HEK293T (cell line): Measurements from ENCODE around the gene ZBTB8B.

ENCODE experiments used
- ARNT ChIP-seq: fragments of 450-650 bp; IDR thresholded peaks from 2 replicates; pipeline ENCODE4 v1.6.1; 2017; ENCODE audit warnings: mild to moderate bottlenecking
- BHLHE40 ChIP-seq: fragments of 450-650 bp; IDR thresholded peaks from 2 replicates; pipeline ENCODE4 v1.6.1; 2016; ENCODE audit warnings: mild to moderate bottlenecking, moderate library complexity, borderline replicate concordance
- CTBP1 ChIP-seq: fragments of 450-650 bp; IDR thresholded peaks from 2 replicates; pipeline ENCODE4 v1.6.1; 2016; ENCODE audit warnings: borderline replicate concordance
- ELF4 ChIP-seq: fragments of 450-650 bp; IDR thresholded peaks from 2 replicates; pipeline ENCODE4 v1.6.1; 2017; ENCODE audit warnings: antibody characterized with exemption
- FOXA1 ChIP-seq: fragments of 450-650 bp; IDR thresholded peaks from 2 replicates; pipeline ENCODE4 v1.6.1; 2016; ENCODE audit warnings: mild to moderate bottlenecking
- FOXK2 ChIP-seq: fragments of 450-650 bp; IDR thresholded peaks from 2 replicates; pipeline ENCODE4 v1.6.1; 2016; ENCODE audit warnings: mild to moderate bottlenecking
- FOXM1 ChIP-seq: fragments of 450-650 bp; IDR thresholded peaks from 2 replicates; pipeline ENCODE4 v1.6.1; 2017; ENCODE audit warnings: mild to moderate bottlenecking, borderline replicate concordance
- NFRKB ChIP-seq: fragments of 450-650 bp; IDR thresholded peaks from 2 replicates; pipeline ENCODE4 v1.6.1; 2016; ENCODE audit warnings: mild to moderate bottlenecking, moderate library complexity
- PKNOX1 ChIP-seq: fragments of 450-650 bp; IDR thresholded peaks from 2 replicates; pipeline ENCODE4 v1.6.1; 2016
- SP1 ChIP-seq: fragments of 450-650 bp; IDR thresholded peaks from 2 replicates; pipeline ENCODE4 v1.6.1; 2017
- SUZ12 ChIP-seq: fragments of 450-650 bp; IDR thresholded peaks from 2 replicates; pipeline ENCODE4 v1.6.1; 2016; ENCODE audit warnings: mild to moderate bottlenecking
- TARDBP ChIP-seq: fragments of 450-650 bp; IDR thresholded peaks from 2 replicates; pipeline ENCODE4 v1.6.1; 2016

GRCh38 chr1:32498751-32499150 is 33.9 kb downstream of the ZBTB8B start:
- TF ChIP-seq SP1 (no peak), BHLHE40 (no peak), TARDBP (no peak), ARNT (no peak), NFRKB (no peak), SUZ12 (no peak), FOXK2 (no peak), CTBP1 (no peak), PKNOX1 (no peak), FOXA1 (no peak), ELF4 (no peak), FOXM1 (no peak)
